ENCODE data around the gene HIF1A. TPM values are rescaled to one million over a fixed set of nuclear protein-coding genes. Genes with fewer than 3 reads are reported as not detected.

Gene HIF1A
- polyA plus RNA-seq, 1 experiment: 85.5 TPM

DNA sequence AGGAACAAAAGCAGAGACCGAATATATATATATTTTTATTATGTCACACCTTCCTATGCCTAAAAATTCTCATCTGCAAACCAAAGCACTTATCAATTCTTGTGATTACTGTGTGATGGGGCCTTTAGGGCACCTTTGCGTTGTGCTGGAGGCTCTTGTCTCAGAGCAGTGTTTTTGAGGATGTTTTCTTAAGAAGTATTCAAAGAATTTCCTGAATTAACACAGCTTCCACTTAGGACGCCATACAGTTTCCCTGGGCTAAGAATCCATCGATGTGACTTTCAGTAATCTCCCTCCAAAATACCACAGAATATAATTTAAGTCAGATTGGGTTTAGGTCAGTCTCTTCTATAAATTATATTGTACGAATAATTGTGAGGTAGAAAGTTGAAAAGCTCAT is 22.0 kb upstream of the HIF1A start:
- DNase-seq (ENCODE audit: low read depth): no peak
- TF ChIP-seq, protein P1, sequence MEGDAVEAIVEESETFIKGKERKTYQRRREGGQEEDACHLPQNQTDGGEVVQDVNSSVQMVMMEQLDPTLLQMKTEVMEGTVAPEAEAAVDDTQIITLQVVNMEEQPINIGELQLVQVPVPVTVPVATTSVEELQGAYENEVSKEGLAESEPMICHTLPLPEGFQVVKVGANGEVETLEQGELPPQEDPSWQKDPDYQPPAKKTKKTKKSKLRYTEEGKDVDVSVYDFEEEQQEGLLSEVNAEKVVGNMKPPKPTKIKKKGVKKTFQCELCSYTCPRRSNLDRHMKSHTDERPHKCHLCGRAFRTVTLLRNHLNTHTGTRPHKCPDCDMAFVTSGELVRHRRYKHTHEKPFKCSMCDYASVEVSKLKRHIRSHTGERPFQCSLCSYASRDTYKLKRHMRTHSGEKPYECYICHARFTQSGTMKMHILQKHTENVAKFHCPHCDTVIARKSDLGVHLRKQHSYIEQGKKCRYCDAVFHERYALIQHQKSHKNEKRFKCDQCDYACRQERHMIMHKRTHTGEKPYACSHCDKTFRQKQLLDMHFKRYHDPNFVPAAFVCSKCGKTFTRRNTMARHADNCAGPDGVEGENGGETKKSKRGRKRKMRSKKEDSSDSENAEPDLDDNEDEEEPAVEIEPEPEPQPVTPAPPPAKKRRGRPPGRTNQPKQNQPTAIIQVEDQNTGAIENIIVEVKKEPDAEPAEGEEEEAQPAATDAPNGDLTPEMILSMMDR (IDR thresholded peaks at IDR 0.05; ENCODE audit: insufficient read depth, low read depth, low read length): no peak
- Histone ChIP-seq H3K27me3 (ENCODE audit: control insufficient read depth, insufficient read depth, low read length) (no peaks in the 10 kb centered on the region), H3K4me3 (ENCODE audit: low read depth, low read length) (no peak overlapping the region), H3K36me3 (ENCODE audit: control insufficient read depth, insufficient read depth, low read length) (no peaks in the 10 kb centered on the region)
- ChIA-PET POLR2A (no interaction called here), CTCF (no interaction called here)

DNA sequence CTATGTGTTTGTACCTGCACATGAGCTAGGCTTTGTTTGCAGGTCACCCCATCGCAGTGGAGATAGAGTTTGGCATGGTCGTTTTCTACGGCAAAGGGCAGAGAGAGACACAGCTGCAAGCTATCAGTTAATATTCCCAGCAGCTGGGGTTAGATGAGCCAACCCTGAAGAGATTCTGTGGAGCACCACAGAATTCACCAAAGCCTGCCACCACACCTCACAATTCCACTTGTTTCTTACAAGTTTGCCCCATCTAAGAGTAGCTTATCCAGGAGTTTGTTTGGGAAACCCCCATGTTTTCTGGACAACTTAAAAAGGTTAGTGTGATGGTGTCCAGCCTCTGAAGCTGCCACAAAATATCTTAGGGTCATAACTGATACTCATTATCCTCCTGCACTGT is 20.0 kb upstream of the HIF1A start:
- Histone ChIP-seq H3K27me3 (ENCODE audit: control insufficient read depth, insufficient read depth, low read length) (no peaks in the 10 kb centered on the region), H3K4me3 (ENCODE audit: low read depth, low read length) (no peak overlapping the region), H3K36me3 (ENCODE audit: control insufficient read depth, insufficient read depth, low read length) (no peaks in the 10 kb centered on the region)
- POLR2A ChIA-PET: no interaction called here
- CTCF ChIA-PET: no interaction called here
- TF ChIP-seq, protein P1 (IDR thresholded peaks at IDR 0.05; ENCODE audit: insufficient read depth, low read depth, low read length): no peak
- no peak for DNase-seq (ENCODE audit: low read depth)

DNA sequence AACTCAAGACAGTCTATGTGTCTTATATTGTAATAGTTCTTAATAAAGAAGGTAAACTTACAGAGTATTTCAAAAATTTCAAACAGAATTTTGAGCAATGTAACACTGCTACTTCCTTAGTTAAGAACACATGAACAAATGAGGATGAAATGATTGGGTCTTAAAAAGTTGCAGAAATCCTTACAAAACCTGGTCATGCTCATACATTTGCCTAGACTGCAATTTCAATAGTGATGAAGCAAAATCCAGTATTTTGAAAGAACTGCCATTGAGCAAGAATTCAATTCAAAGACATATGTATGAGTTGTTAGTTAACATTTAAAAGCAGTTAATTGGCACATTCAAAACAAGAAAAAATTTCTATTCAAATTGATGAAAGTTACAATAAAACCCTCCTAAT is 17.8 kb upstream of the HIF1A start:
- CTCF ChIA-PET: no interaction called here
- no peaks in the 10 kb centered on the region for H3K36me3 ChIP-seq (ENCODE audit: control insufficient read depth, insufficient read depth, low read length)
- no peak for DNase-seq (ENCODE audit: low read depth)
- TF ChIP-seq, protein P1 (IDR thresholded peaks at IDR 0.05; ENCODE audit: insufficient read depth, low read depth, low read length): no peak
- H3K4me3 ChIP-seq (ENCODE audit: low read depth, low read length): no peak overlapping the region
- H3K27me3 ChIP-seq (ENCODE audit: control insufficient read depth, insufficient read depth, low read length): no peaks in the 10 kb centered on the region
- POLR2A ChIA-PET: no interaction called here

DNA sequence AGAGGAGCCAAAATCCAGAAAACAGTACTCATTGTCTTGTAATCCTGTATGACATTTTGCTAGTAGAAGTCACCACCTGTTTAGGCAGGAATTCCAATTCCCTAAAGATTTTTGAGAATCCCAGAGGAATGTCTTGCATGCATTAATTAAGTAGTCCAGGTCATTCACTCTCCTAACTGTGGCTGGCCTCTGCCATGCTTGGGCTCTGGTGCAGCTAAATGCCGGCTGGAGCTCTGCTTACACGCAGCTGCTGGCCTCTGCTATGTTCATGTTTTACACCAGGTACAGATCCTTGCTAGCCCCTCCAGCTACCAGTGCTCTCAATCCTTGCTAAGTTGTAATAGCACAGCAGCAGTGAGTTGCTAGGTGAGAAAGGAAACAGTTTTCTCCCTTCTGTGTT is 16.3 kb upstream of the HIF1A start:
- TF ChIP-seq, protein P1 (IDR thresholded peaks at IDR 0.05; ENCODE audit: insufficient read depth, low read depth, low read length): no peak
- DNase-seq (ENCODE audit: low read depth): no peak
- ChIA-PET CTCF (interaction anchor here (0.6 kb wide), 1 partner anchor 9 kb away, joined by 3 read pairs; no protein-coding TSS in a partner anchor), POLR2A (no interaction called here)
- no peaks in the 10 kb centered on the region for H3K36me3 ChIP-seq (ENCODE audit: control insufficient read depth, insufficient read depth, low read length)
- no peaks in the 10 kb centered on the region for H3K27me3 ChIP-seq (ENCODE audit: control insufficient read depth, insufficient read depth, low read length)
- no peak overlapping the region for H3K4me3 ChIP-seq (ENCODE audit: low read depth, low read length)

DNA sequence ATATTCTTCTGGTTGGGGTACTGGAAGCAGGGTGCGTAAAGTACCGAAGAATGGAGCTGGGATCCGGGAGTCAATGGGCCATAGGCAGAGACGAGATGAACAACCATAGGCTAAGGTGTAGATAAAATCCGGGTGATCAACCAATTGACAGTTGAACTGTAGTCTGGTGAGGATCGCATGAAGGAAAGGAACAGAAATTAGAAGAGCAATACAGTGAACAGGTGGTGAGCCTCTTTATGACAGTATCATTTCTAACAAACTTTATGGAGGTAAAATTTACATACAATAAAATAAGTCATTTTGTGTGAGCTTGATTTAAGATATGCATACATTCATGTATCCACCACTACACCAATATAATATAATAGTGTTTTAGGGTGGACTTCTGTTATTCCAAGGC is 13.9 kb upstream of the HIF1A start:
- POLR2A ChIA-PET: no interaction called here
- no peak for DNase-seq (ENCODE audit: low read depth)
- Histone ChIP-seq H3K27me3 (ENCODE audit: control insufficient read depth, insufficient read depth, low read length) (no peaks in the 10 kb centered on the region), H3K36me3 (ENCODE audit: control insufficient read depth, insufficient read depth, low read length) (no peaks in the 10 kb centered on the region), H3K4me3 (ENCODE audit: low read depth, low read length) (no peak overlapping the region)
- TF ChIP-seq, protein P1 (IDR thresholded peaks at IDR 0.05; ENCODE audit: insufficient read depth, low read depth, low read length): no peak
- CTCF ChIA-PET: interaction anchor here (0.7 to 1.2 kb wide), 2 partner anchors 20 to 61 kb away, joined by 3 read pairs; no protein-coding TSS in a partner anchor

All from BJ (cell line).